Neuronal stem cell (in vitro differentiated cells): Measurements from ENCODE around the gene BTBD9.

Experiments
- DNase-seq: peaks from one replicate; pipeline ENCODE4 v3.0.0-alpha.2; 2013; ENCODE audit warnings: low spot score
- H2AFZ ChIP-seq: one replicate; pipeline ENCODE4 v1.6.1; 2013; ENCODE audit warnings: mild to moderate bottlenecking, low read length, inconsistent platforms
- H2AK5ac ChIP-seq: 2 replicates; pipeline ENCODE4 v1.6.1; 2013; ENCODE audit warnings: low read depth, mild to moderate bottlenecking, inconsistent platforms, low read length, moderate library complexity, mixed read lengths
- H2BK120ac ChIP-seq: 2 replicates; pipeline ENCODE4 v1.6.1; 2013; ENCODE audit warnings: low read depth, mild to moderate bottlenecking, inconsistent platforms, low read length, moderate library complexity, mixed read lengths
- H2BK12ac ChIP-seq: one replicate; pipeline ENCODE4 v1.6.1; 2013; ENCODE audit warnings: low read length, inconsistent platforms
- H2BK15ac ChIP-seq: 2 replicates; pipeline ENCODE4 v1.6.1; 2013; ENCODE audit warnings: mild to moderate bottlenecking, low read length, inconsistent platforms, mixed read lengths
- H2BK5ac ChIP-seq: one replicate; pipeline ENCODE4 v1.6.1; 2013; ENCODE audit warnings: inconsistent platforms, mild to moderate bottlenecking, low read length, moderate library complexity
- H3K14ac ChIP-seq: one replicate; pipeline ENCODE4 v1.6.1; 2013; ENCODE audit warnings: low read length, inconsistent platforms
- H3K18ac ChIP-seq: 2 replicates; pipeline ENCODE4 v1.6.1; 2013; ENCODE audit warnings: low read length, inconsistent platforms
- H3K23ac ChIP-seq: 2 replicates; pipeline ENCODE4 v1.6.1; 2013; ENCODE audit warnings: low read depth, mild to moderate bottlenecking, mixed read lengths, low read length, inconsistent platforms; ENCODE audit not compliant: poor library complexity
- H3K27ac ChIP-seq: replicated peaks from 3 replicates; pipeline ENCODE4 v1.5.1; 2013; ENCODE audit warnings: low read length, inconsistent platforms
- H3K27me3 ChIP-seq, 3 experiments: 2 replicates each; pipeline ENCODE4 v1.6.1; 2013; ENCODE audit warnings: low read length in 3 of 3, mild to moderate bottlenecking in 2 of 3, inconsistent platforms in 1 of 3, low read depth in 1 of 3, mixed read lengths in 1 of 3, moderate library complexity in 1 of 3; ENCODE audit not compliant: control insufficient read depth in 3 of 3, insufficient read depth in 3 of 3
- H3K36me3 ChIP-seq, 2 donors: replicated peaks in 1 of 2; 2 replicates each; pipeline ENCODE4 v1.6.1; 2013; ENCODE audit warnings: low read length in 2 of 2; ENCODE audit not compliant: control insufficient read depth in 2 of 2, insufficient read depth in 2 of 2
- H3K4ac ChIP-seq: 2 replicates; pipeline ENCODE4 v1.6.1; 2013; ENCODE audit warnings: inconsistent platforms, mild to moderate bottlenecking, low read length, moderate library complexity
- H3K4me1 ChIP-seq, 2 donors: 1 replicate in 1 of 2; 2 replicates in 1 of 2; pipeline ENCODE4 v1.6.1; 2013; ENCODE audit warnings: low read length in 2 of 2, low read depth in 1 of 2; ENCODE audit not compliant: control insufficient read depth in 2 of 2, insufficient read depth in 1 of 2
- H3K4me2 ChIP-seq: one replicate; pipeline ENCODE4 v1.6.1; 2013; ENCODE audit warnings: mild to moderate bottlenecking, low read length, inconsistent platforms; ENCODE audit not compliant: insufficient read depth, poor library complexity, severe bottlenecking
- H3K4me3 ChIP-seq, 2 donors: 2 replicates each; pipeline ENCODE4 v1.5.1; 2013; ENCODE audit warnings: low read length in 2 of 2, mild to moderate bottlenecking in 2 of 2, inconsistent platforms in 1 of 2, moderate library complexity in 1 of 2
- H3K79me1 ChIP-seq: one replicate; pipeline ENCODE4 v1.6.1; 2013; ENCODE audit warnings: low read depth, mild to moderate bottlenecking, inconsistent platforms, low read length, moderate library complexity
- H3K9ac ChIP-seq: one replicate; pipeline ENCODE4 v1.6.1; 2013; ENCODE audit warnings: mild to moderate bottlenecking, low read depth, low read length, inconsistent platforms; ENCODE audit not compliant: poor library complexity
- H3K9me3 ChIP-seq, 2 donors: replicated peaks in 1 of 2; 2 replicates each; pipeline versions ENCODE3 to v1.6.1; 2013; ENCODE audit warnings: low read length in 2 of 2, mild to moderate bottlenecking in 2 of 2, inconsistent platforms in 1 of 2, low read depth in 1 of 2, mixed read lengths in 1 of 2, moderate library complexity in 1 of 2; ENCODE audit not compliant: control insufficient read depth in 2 of 2, insufficient read depth in 1 of 2
- H4K8ac ChIP-seq: one replicate; pipeline ENCODE4 v1.6.1; 2013; ENCODE audit warnings: low read depth, mild to moderate bottlenecking, inconsistent platforms, low read length, moderate library complexity
- H4K91ac ChIP-seq: one replicate; pipeline ENCODE4 v1.6.1; 2013; ENCODE audit warnings: low read length, low read depth, mild to moderate bottlenecking, inconsistent platforms; ENCODE audit not compliant: poor library complexity
- WGBS, 2 donors: extraction: QIAGEN DNeasy Blood & Tissue Kit; methylation state at CpG; one replicate each; pipeline ENCODE4 v1.1.7; 2013; ENCODE audit warnings: missing lambda C conversion rate in 2 of 2, mixed read lengths in 1 of 2; ENCODE audit not compliant: insufficient read length in 2 of 2, insufficient replicate concordance in 1 of 2; ENCODE audit errors: extremely low coverage in 2 of 2; 5-methylcytosine and 5-hydroxymethylcytosine counted together

Gene BTBD9

DNA sequence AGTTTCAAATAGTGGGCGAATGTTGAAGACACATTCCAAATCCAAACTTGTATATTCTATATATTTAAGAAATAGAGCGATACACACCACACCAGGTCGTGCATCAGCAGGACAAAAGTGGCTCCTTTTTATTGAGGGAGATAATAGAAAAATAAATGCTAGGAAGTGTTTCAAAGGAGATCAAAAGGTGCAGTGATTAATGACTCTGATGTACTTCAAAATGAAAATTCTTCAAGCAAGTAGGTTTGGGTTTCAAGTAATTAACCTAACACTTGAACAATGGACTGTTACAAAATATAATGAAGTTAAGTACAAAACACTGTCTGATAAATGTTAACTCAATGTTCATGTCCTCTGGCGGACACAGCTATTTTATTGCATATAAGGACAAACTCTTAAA, 185.9 kb downstream of the BTBD9 start:
- no peak overlapping the region for H4K91ac ChIP-seq
- no peak overlapping the region for H2BK12ac ChIP-seq
- no peak overlapping the region for H2AK5ac ChIP-seq
- H4K8ac ChIP-seq = no peak overlapping the region
- no peaks in the 10 kb centered on the region for H3K27me3 ChIP-seq
- no peak overlapping the region for H2BK5ac ChIP-seq
- no peak overlapping the region for H3K9ac ChIP-seq
- no peak overlapping the region for H3K4me2 ChIP-seq
- H3K36me3 ChIP-seq = no peaks in the 10 kb centered on the region
- H3K4me1 ChIP-seq = peaks cover 0 to 2% of the 10 kb centered on the region in 2 donors
- H2BK15ac ChIP-seq = no peak overlapping the region
- no peak overlapping the region for H3K18ac ChIP-seq
- H2AFZ ChIP-seq = no peak overlapping the region
- no CpG with 5 or more reads among the region's 4 CpGs for WGBS, 2 donors
- no peak overlapping the region for H3K23ac ChIP-seq
- H3K14ac ChIP-seq = no peak overlapping the region
- no peak overlapping the region for H3K4me3 ChIP-seq
- no peak overlapping the region for H2BK120ac ChIP-seq
- H3K4ac ChIP-seq = no peak overlapping the region
- no peaks in the 10 kb centered on the region for H3K79me1 ChIP-seq
- no peaks in the 10 kb centered on the region for H3K9me3 ChIP-seq
- DNase-seq = no peak
- no peak overlapping the region for H3K27ac ChIP-seq

- DNase-seq = no peak
- peaks cover 0 to 2% of the 10 kb centered on the region in 2 donors for H3K4me1 ChIP-seq
- no peak overlapping the region for H2BK120ac ChIP-seq
- H3K14ac ChIP-seq = no peak overlapping the region
- H3K4me3 ChIP-seq = no peak overlapping the region
- H4K8ac ChIP-seq = no peak overlapping the region
- no peak overlapping the region for H3K4me2 ChIP-seq
- no peaks in the 10 kb centered on the region for H3K9me3 ChIP-seq
- no peak overlapping the region for H2BK15ac ChIP-seq
- H3K23ac ChIP-seq = no peak overlapping the region
- no peak overlapping the region for H2AK5ac ChIP-seq
- H3K18ac ChIP-seq = no peak overlapping the region
- no peak overlapping the region for H3K9ac ChIP-seq
- no peak overlapping the region for H2BK5ac ChIP-seq
- no peak overlapping the region for H3K4ac ChIP-seq
- no CpG with 5 or more reads among the region's 6 CpGs for WGBS, 2 donors
- H3K79me1 ChIP-seq = no peaks in the 10 kb centered on the region
- no peaks in the 10 kb centered on the region for H3K27me3 ChIP-seq
- no peaks in the 10 kb centered on the region for H3K36me3 ChIP-seq
- H3K27ac ChIP-seq = no peak overlapping the region
- H4K91ac ChIP-seq = no peak overlapping the region
- no peak overlapping the region for H2AFZ ChIP-seq
- H2BK12ac ChIP-seq = no peak overlapping the region
Measured at GRCh38 chr6:38452816-38453660, 186.7 kb downstream of the BTBD9 start.

- no peaks in the 10 kb centered on the region for H3K79me1 ChIP-seq
- no peak for DNase-seq
- no peak overlapping the region for H2BK120ac ChIP-seq
- H3K27me3 ChIP-seq = no peaks in the 10 kb centered on the region
- no peaks in the 10 kb centered on the region for H3K36me3 ChIP-seq
- H3K4me1 ChIP-seq = no peaks in the 10 kb centered on the region
- no CpG with 5 or more reads among the region's 2 CpGs for WGBS, 2 donors
- no peak overlapping the region for H3K9ac ChIP-seq
- H2BK15ac ChIP-seq = no peak overlapping the region
- no peak overlapping the region for H4K91ac ChIP-seq
- no peak overlapping the region for H3K14ac ChIP-seq
- H2AFZ ChIP-seq = no peak overlapping the region
- H4K8ac ChIP-seq = no peak overlapping the region
- no peak overlapping the region for H3K18ac ChIP-seq
- H3K23ac ChIP-seq = no peak overlapping the region
- H3K27ac ChIP-seq = no peak overlapping the region
- no peak overlapping the region for H3K4me3 ChIP-seq
- H3K4ac ChIP-seq = no peak overlapping the region
- no peak overlapping the region for H2BK5ac ChIP-seq
- no peak overlapping the region for H2AK5ac ChIP-seq
- no peak overlapping the region for H3K4me2 ChIP-seq
- H2BK12ac ChIP-seq = no peak overlapping the region
- no peaks in the 10 kb centered on the region for H3K9me3 ChIP-seq
Measured at GRCh38 chr6:38450717-38451116, 189.0 kb downstream of the BTBD9 start.

- H3K27me3 ChIP-seq = no peaks in the 10 kb centered on the region
- no peak overlapping the region for H4K8ac ChIP-seq
- no peak overlapping the region for H3K9ac ChIP-seq
- no peak overlapping the region for H2AK5ac ChIP-seq
- no peak overlapping the region for H3K14ac ChIP-seq
- no peak for DNase-seq
- no peak overlapping the region for H3K4me3 ChIP-seq
- H2BK15ac ChIP-seq = no peak overlapping the region
- H3K4me1 ChIP-seq = peaks cover 0 to 6% of the 10 kb centered on the region in 2 donors
- H4K91ac ChIP-seq = no peak overlapping the region
- H3K79me1 ChIP-seq = no peaks in the 10 kb centered on the region
- H3K23ac ChIP-seq = no peak overlapping the region
- no peak overlapping the region for H2BK12ac ChIP-seq
- no peak overlapping the region for H2AFZ ChIP-seq
- H2BK120ac ChIP-seq = no peak overlapping the region
- H2BK5ac ChIP-seq = no peak overlapping the region
- no peak overlapping the region for H3K18ac ChIP-seq
- no peaks in the 10 kb centered on the region for H3K9me3 ChIP-seq
- H3K4ac ChIP-seq = no peak overlapping the region
- H3K36me3 ChIP-seq = no peaks in the 10 kb centered on the region
- no CpG with 5 or more reads among the region's 2 CpGs for WGBS, 2 donors
- H3K27ac ChIP-seq = no peak overlapping the region
- H3K4me2 ChIP-seq = no peak overlapping the region
Measured at GRCh38 chr6:38445925-38446324, 193.8 kb downstream of the BTBD9 start.
